GM21786 (cell line): ENCODE data around the gene ARPC5.
"Not testable (repeated sequence)": the region's sequence is repeated elsewhere in the genome, so short reads cannot be mapped to it uniquely, and the experiment has no call there.

Experiments used
- ATAC-seq: cut with Tn5 transposase; IDR thresholded peaks from one replicate; pipeline ENCODE4 v1.9.1; 2021; ENCODE audit not compliant: unreplicated experiment

ARPC5 gene

DNA sequence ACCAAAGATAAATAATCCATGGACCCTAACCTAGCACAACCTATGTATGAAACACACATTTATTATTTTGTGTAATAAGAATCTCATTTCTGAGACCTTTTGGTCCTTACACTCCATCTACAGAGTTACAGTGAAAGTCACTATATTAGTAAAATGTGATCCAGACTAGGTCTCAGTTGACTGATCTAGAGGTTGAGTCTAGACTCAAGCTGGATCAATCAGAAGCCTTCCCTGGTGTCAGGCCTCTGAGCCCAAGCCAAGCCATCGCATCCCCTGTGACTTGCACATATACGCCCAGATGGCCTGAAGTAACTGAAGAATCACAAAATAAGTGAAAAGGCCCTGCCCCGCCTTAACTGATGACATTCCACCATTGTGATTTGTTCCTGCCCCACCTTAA is 22.6 kb downstream of the ARPC5 start:
- ATAC-seq, result not testable (repeated sequence)

- ATAC-seq, result no peak
These were observed 23.2 kb downstream of the ARPC5 start for GRCh38 chr1:183612407-183612806.

DNA sequence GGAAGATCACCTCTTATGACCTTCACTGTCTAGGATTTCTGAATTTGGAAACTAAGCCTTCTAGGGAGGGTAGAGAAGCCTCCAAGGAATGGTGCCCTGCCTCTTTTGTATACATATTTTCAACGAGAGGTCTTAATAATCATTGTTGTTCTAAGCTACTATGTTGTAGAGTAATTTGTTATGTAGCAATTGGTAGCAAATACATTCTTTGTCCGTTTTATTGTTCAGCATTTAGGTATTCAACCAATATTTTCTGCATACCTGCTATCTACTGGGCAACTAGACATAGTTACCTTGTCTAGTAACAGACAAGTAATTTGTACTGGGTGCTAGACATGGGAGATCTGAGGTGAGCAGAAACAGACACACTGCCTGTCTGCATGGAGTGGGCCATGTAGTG is 24.6 kb downstream of the ARPC5 start:
- no peak for ATAC-seq

DNA sequence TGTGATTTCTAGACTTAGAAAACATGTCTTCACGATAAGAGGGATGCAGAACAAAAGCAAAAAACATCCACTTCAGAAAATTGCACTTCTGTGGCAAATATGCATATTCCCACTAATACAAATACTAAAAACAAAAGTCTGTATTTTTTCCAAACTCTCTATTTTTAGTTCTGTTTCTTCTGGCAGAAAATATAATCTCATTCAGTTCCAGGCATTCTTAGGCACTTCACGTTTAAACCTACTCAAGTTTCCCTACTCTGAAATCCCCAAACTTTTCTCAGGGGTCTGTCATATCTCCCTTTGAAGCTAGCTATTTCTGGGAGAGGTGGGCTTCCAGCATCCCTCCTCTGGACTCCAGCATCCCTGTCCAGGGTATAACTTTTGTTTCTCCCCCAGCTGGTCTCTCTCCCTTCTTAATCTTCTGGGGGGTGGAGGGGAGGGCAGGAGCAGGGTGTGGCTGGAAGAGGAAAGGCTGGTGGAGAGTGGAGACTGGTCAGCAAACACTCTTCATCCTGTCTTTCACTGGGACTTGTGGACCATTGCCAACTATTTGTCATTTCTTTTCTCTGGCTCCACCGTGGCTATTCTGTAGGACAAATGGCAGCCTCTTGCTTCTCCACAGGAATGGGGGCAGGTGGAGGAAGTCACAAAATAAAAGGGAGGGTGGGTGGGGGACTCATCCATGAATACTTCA is 25.7 kb downstream of the ARPC5 start:
- no peak for ATAC-seq

DNA sequence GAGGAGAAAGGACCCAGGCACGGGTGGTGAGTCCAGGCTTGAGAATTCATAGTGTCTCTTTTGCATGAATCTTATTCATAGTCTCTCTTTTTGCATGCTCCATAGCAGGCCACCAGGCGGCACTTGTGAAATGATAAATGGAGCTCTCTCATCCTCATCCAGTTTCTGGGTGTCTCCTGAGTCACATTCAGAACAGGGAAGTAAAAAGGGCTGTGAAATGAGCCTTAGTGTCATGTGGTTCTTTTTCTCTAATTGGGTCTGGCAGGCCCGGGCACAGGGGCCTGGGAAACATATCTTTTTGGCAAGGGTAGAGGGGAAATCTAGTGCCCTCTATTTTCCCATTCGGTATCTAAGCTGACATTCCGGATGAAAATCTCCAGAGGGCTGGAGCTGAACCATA is 26.3 kb downstream of the ARPC5 start:
- ATAC-seq, result peak; percentile 50

DNA sequence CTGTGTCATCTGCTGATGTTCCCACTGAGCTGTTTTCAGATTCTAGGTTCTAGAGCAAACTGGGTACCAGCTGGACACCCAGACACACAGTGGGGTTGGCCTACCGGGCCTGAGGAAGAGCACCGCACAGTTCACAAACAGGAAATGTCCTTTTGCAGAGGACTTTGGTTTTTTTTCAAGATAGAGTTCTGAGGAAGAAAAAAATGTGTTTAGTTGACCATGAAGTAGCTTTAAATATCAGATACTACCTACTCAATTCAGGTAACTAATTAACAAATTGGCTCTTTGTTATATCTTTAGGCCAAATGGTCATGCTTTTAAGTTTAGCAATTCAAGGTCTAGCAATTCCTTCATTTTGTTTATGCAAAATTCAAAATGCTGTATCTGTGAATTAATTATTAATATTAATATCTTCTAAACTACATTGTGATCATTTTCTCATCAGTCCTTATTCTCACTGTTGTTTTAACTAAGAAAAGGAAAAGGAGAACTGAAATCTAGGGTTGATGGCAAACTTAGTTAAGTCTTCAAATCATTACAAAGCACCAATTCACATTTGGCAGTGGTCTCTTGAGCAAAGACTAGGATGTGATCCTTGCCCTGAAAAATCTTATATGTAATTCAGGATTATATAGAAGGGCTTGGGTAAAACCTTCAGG is 28.1 kb downstream of the ARPC5 start:
- peak; percentile 38 for ATAC-seq

DNA sequence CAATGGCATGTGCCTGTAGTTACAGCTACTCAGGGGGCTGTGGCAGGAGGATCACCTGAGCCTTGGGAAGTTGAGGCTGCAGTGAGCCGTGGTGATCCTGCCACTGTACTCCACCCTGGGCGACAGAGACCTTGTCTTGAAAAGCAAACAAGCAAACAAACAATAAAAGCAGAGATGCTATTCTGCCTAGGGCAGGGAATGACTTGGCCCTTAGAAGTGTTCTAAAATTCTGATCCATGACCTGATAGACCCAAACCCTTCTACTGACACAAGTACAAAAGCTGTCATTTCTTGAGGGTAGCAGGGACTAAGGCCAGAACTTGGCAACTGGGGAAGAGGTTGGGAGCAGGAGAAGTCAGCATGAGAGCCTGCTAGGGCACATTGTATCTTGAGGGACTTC is 29.7 kb downstream of the ARPC5 start:
- ATAC-seq, result no peak

DNA sequence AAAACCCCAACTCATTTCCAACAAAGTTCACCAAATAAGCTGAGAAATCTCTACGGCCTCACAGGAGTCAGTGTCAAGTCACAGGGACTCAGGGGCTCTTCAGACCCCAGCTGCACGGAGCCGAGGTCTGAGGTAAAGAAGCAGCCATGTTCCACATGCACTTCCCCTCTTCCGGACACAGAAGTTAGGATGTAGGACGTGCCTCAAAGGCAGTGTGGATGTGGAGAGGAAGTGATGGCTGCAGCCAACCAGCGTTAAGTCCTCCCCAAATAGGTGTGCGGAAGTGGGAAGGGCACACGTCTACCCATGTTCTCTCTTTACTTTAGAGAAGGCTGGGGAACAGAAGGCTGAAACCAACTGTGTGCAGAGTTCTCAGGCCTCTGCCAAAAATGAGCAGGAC is 30.8 kb downstream of the ARPC5 start:
- no peak for ATAC-seq

GRCh38 chr1:183604038-183604808 is 31.4 kb downstream of the ARPC5 start:
- ATAC-seq, result peak; percentile 30

GRCh38 chr1:183602510-183602909 is 33.1 kb downstream of the ARPC5 start:
- no peak for ATAC-seq

DNA sequence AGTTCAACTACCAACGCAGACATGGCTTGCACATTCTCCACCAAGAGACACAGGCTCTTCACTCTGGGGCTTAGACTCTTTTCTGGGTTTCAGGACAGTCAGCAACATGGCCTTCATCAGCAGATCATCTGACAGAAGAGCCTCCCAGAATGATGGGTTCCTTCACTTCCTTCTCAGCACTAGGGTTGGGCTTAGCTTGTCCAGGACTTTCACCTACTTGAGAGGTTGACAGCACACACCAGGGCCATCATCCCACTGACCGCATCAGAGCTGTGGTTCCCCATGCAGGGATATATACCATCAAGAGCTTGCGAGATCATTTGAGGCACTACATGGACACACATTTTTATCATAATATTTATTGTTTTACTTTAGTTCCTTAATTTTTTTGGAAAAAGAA is 34.9 kb downstream of the ARPC5 start:
- ATAC-seq, result no peak

DNA sequence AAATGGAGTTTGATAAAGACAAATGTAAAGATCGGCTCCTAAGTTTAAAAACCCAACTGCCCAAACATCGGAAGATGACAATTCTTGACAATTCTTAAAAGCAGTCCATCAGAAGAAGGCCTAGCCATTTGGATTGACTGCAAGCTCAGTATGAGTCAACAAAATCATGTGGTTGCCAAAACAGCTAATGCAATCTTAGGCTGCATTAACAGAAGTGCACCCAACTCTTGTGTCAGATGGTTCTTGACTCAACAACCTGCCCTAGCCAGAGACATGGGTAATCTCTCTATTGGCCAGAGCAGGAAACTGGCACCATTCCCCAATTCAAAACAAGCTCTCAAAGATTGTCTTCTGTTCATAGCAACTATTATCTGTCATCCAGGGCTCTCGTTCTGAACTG is 35.4 kb downstream of the ARPC5 start:
- no peak for ATAC-seq

- peak; percentile 71 for ATAC-seq
These were observed 37.2 kb downstream of the ARPC5 start for GRCh38 chr1:183598386-183598785.

- ATAC-seq, result no peak
These were observed 37.8 kb downstream of the ARPC5 start for GRCh38 chr1:183597656-183598347.

- no peak for ATAC-seq
These were observed 39.1 kb downstream of the ARPC5 start for GRCh38 chr1:183596500-183596899.

GRCh38 chr1:183595537-183595936 is 40.0 kb downstream of the ARPC5 start:
- no peak for ATAC-seq

GRCh38 chr1:183593356-183593755 is 42.2 kb downstream of the ARPC5 start:
- peak; percentile 49 for ATAC-seq

DNA sequence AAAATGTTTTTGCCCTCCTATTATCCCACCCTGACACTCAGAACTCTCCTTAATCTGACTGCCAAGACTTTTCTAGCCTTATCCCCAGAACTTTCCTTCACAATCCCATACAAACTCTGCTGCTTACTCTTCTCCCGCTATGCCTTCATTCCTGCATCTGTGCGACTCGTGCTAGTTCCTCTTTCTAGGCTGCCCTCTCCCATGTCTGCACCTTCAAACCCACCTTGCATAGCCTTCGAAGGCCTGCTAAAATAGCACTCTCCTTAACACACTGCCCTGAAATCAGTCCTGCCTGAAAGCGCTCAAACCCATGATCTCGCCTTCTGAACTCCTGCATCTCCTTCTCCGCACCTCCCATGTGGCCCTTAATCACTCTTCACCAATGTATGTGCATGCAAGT is 42.9 kb downstream of the ARPC5 start:
- no peak for ATAC-seq

DNA sequence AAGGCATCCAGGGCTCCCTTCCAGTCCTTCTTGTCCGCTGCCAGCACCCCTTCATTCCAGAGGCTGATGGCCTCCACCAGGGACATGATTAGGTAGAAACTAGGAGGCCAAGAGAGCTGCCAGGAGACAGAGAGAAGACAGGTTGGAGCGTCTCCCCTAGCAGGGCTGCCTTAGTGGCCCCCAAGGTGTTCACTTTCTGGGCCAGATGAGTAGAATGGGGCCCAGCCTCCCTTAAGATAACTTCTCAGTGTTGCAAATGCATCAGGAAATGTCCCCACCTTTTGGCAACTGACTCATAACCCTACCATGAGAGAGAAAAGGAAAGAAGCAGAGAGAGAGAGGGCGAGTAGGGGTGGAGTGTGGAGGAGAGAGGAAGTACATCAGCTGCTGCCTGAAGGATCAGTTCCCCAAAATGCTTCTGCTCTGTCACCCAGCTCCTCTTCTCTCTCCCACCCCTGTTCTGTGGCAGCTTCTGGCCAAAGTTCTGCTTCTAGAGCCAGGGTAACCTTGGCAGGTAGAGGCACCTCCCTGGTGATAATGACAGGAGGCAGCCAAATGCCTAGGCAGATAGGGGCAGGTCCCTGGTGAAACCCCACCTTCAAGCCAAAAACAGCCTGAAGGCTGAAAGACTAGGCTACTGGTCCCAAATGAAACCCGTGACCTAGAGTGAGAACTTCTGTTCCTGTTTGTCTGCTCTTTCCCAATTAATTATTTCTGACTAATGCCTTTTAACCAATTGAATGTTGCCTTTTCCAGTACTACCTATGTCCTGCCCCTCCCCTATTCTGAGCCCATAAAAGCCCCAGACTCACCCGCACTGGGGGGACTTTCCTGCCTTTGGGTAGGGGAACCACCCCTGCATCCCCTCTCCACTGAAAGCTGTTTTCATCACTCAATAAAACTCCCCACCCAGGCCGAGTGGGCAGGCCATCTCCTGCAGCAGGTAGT is 45.1 kb downstream of the ARPC5 start, which contains the start of gene NCF2:
Gene NCF2, minus strand, starts transcription at position 216 of the 948 bp plus-strand sequence. Its CDS starts 130 bp downstream, at position 86.
- ATAC-seq, result peak; percentile 77

- no peak for ATAC-seq
These were observed 45.7 kb downstream of the ARPC5 start for GRCh38 chr1:183589874-183590243.
